HG03097 (cell line): ENCODE measurements around the gene JAZF1.

Source experiments
- ATAC-seq: cut with Tn5 transposase; IDR thresholded peaks from one replicate; pipeline ENCODE4 v1.9.1; 2021; ENCODE audit not compliant: unreplicated experiment, low FRiP score

JAZF1 gene

GRCh38 chr7:28142650-28143049, 37.9 kb downstream of the JAZF1 start:
- ATAC-seq = no peak

- no peak for ATAC-seq
Observed at GRCh38 chr7:28140979-28141378, 39.6 kb downstream of the JAZF1 start.

- ATAC-seq = no peak
Observed at GRCh38 chr7:28138837-28139236, 41.8 kb downstream of the JAZF1 start.

GRCh38 chr7:28137463-28137862, 43.1 kb downstream of the JAZF1 start:
- ATAC-seq = no peak

- no peak for ATAC-seq
Observed at GRCh38 chr7:28136885-28137284, 43.7 kb downstream of the JAZF1 start.

- ATAC-seq = no peak
Observed at GRCh38 chr7:28136420-28136819, 44.2 kb downstream of the JAZF1 start.

GRCh38 chr7:28135760-28136159, 44.8 kb downstream of the JAZF1 start:
- no peak for ATAC-seq

GRCh38 chr7:28135315-28135714, 45.3 kb downstream of the JAZF1 start:
- ATAC-seq = no peak

GRCh38 chr7:28133872-28134271, 46.7 kb downstream of the JAZF1 start:
- ATAC-seq = no peak

- ATAC-seq = no peak
Observed at GRCh38 chr7:28132959-28133870, 47.4 kb downstream of the JAZF1 start.

GRCh38 chr7:28130277-28130676, 50.3 kb downstream of the JAZF1 start:
- no peak for ATAC-seq

- no peak for ATAC-seq
Observed at GRCh38 chr7:28128608-28129007, 52.0 kb downstream of the JAZF1 start.

GRCh38 chr7:28126410-28127041, 54.1 kb downstream of the JAZF1 start:
- no peak for ATAC-seq

- ATAC-seq = no peak
Observed at GRCh38 chr7:28125431-28126409, 54.9 kb downstream of the JAZF1 start.

- no peak for ATAC-seq
Observed at GRCh38 chr7:28124413-28124812, 56.2 kb downstream of the JAZF1 start.

GRCh38 chr7:28123752-28124151, 56.8 kb downstream of the JAZF1 start:
- ATAC-seq = no peak

GRCh38 chr7:28121496-28121895, 59.1 kb downstream of the JAZF1 start:
- no peak for ATAC-seq

GRCh38 chr7:28116041-28116440, 64.6 kb downstream of the JAZF1 start:
- no peak for ATAC-seq

- ATAC-seq = no peak
Observed at GRCh38 chr7:28115261-28115660, 65.3 kb downstream of the JAZF1 start.

- ATAC-seq = no peak
Observed at GRCh38 chr7:28114056-28114455, 66.5 kb downstream of the JAZF1 start.
